ENCODE measurements around the gene GCNA. TPM values are rescaled to one million over a fixed set of nuclear protein-coding genes. Genes with fewer than 3 reads are reported as not detected.
"Not testable (repeated sequence)": the region's sequence is repeated elsewhere in the genome, so short reads cannot be mapped to it uniquely, and the experiment has no call there.

The GCNA gene
- polyA plus RNA-seq, 3 donors from 2014 or later: 0.63 to 1.8 (median 1.3) TPM

- Mint-ChIP-seq H3K4me1 (peaks cover 1 to 4% of the 10 kb centered on the region in 2 donors), H3K27me3 (ENCODE audit: low read depth in 3 of 3) (peaks cover 2 to 21% (median 7%) of the 10 kb centered on the region in 3 donors), H3K4me3 (no peak overlapping the region), H3K36me3 (peaks cover 3 to 18% (median 3%) of the 10 kb centered on the region in 3 donors), H3K27ac (peak overlapping the region in 1 of 6 donors; percentile 55), H3K9me3 (no peaks in the 10 kb centered on the region)
- DNase-seq: no peak
These were observed 555 bp upstream of the GCNA start for GRCh38 chrX:71577682-71578081.

GRCh38 chrX:71579136-71579989 lies 1.1 kb downstream of the GCNA start:
- Mint-ChIP-seq H3K36me3 (peaks cover 0 to 12% (median 3%) of the 10 kb centered on the region in 3 donors), H3K4me1 (peaks cover 1 to 4% of the 10 kb centered on the region in 2 donors), H3K27ac (peak overlapping the region; percentile 27 to 83 (median 72)), H3K4me3 (no peak overlapping the region), H3K9me3 (no peaks in the 10 kb centered on the region), H3K27me3 (ENCODE audit: low read depth in 3 of 3) (peaks cover 2 to 16% (median 7%) of the 10 kb centered on the region in 3 donors)
- peak; percentile 34 to 49 (median 49) for DNase-seq

- peak overlapping the region in 3 of 6 donors; percentile 27 to 83 (median 71) for H3K27ac Mint-ChIP-seq
These were observed 1.7 kb downstream of the GCNA start for GRCh38 chrX:71579990-71580380.

GRCh38 chrX:71581210-71581609 lies 3.0 kb downstream of the GCNA start:
- no peak for DNase-seq
- H3K4me3 Mint-ChIP-seq: no peak overlapping the region
- peaks cover 2 to 12% (median 5%) of the 10 kb centered on the region in 3 donors for H3K27me3 Mint-ChIP-seq (ENCODE audit: low read depth in 3 of 3)
- H3K9me3 Mint-ChIP-seq: no peaks in the 10 kb centered on the region
- H3K4me1 Mint-ChIP-seq: peaks cover 1 to 2% of the 10 kb centered on the region in 2 donors
- peaks cover 0 to 6% (median 4%) of the 10 kb centered on the region in 3 donors for H3K36me3 Mint-ChIP-seq
- peak overlapping the region in 3 of 6 donors; percentile 17 to 61 (median 55) for H3K27ac Mint-ChIP-seq

More at GRCh38 chrX:71579990-71580380, 1.7 kb downstream of the GCNA start:
- Mint-ChIP-seq H3K9me3 (no peaks in the 10 kb centered on the region), H3K4me3 (no peak overlapping the region), H3K36me3 (peaks cover 0 to 8% (median 3%) of the 10 kb centered on the region in 3 donors), H3K4me1 (peaks cover 0 to 1% of the 10 kb centered on the region in 2 donors), H3K27me3 (ENCODE audit: low read depth in 3 of 3) (peaks cover 2 to 14% (median 5%) of the 10 kb centered on the region in 3 donors)
- DNase-seq: no peak

GRCh38 chrX:71586929-71587328 lies 8.7 kb downstream of the GCNA start:
- peaks cover 0 to 4% of the 10 kb centered on the region in 2 donors for H3K4me1 Mint-ChIP-seq
- peaks cover 0 to 2% (median 0%) of the 10 kb centered on the region in 3 donors for H3K27me3 Mint-ChIP-seq (ENCODE audit: low read depth in 3 of 3)
- no peak for DNase-seq
- H3K27ac Mint-ChIP-seq: peak overlapping the region in 4 of 6 donors; percentile 14 to 76 (median 21)
- no peak overlapping the region for H3K4me3 Mint-ChIP-seq
- peaks cover 0 to 3% (median 0%) of the 10 kb centered on the region in 3 donors for H3K36me3 Mint-ChIP-seq
- no peaks in the 10 kb centered on the region for H3K9me3 Mint-ChIP-seq

GRCh38 chrX:71593210-71593609 lies 15.0 kb downstream of the GCNA start:
- not testable (repeated sequence) for H3K27me3 Mint-ChIP-seq (ENCODE audit: low read depth in 3 of 3); H3K4me3 Mint-ChIP-seq; DNase-seq; H3K36me3 Mint-ChIP-seq; H3K27ac Mint-ChIP-seq; H3K9me3 Mint-ChIP-seq
- H3K4me1 Mint-ChIP-seq: peaks cover 8 to 13% of the 10 kb centered on the region in 2 donors

- H3K9me3 Mint-ChIP-seq: no peaks in the 10 kb centered on the region
These were observed 21.7 kb downstream of the GCNA start for GRCh38 chrX:71599965-71600364.

GRCh38 chrX:71603618-71604017 lies 25.4 kb downstream of the GCNA start:
- Mint-ChIP-seq H3K9me3 (no peaks in the 10 kb centered on the region), H3K4me3 (no peak overlapping the region), H3K27me3 (ENCODE audit: low read depth in 3 of 3) (peaks cover 0 to 2% (median 2%) of the 10 kb centered on the region in 3 donors), H3K36me3 (peaks cover 24 to 52% (median 31%) of the 10 kb centered on the region in 3 donors), H3K4me1 (peaks cover 34 to 53% of the 10 kb centered on the region in 2 donors), H3K27ac (peak overlapping the region in 4 of 6 donors; percentile 49 to 81 (median 62))
- DNase-seq: no peak

More at GRCh38 chrX:71599965-71600364, 21.7 kb downstream of the GCNA start:
- no peak for DNase-seq
- Mint-ChIP-seq H3K36me3 (peaks cover 19 to 32% (median 23%) of the 10 kb centered on the region in 3 donors), H3K4me1 (peaks cover 8 to 29% of the 10 kb centered on the region in 2 donors), H3K27ac (peak overlapping the region in 3 of 6 donors; percentile 60 to 78 (median 63)), H3K4me3 (no peak overlapping the region), H3K27me3 (ENCODE audit: low read depth in 3 of 3) (peaks cover 0 to 6% (median 6%) of the 10 kb centered on the region in 3 donors)

- H3K4me3 Mint-ChIP-seq: no peak overlapping the region
- H3K4me1 Mint-ChIP-seq: peaks cover 39 to 58% of the 10 kb centered on the region in 2 donors
- H3K27ac Mint-ChIP-seq: peak overlapping the region; percentile 17 to 77 (median 56)
- peaks cover 0 to 2% (median 2%) of the 10 kb centered on the region in 3 donors for H3K27me3 Mint-ChIP-seq (ENCODE audit: low read depth in 3 of 3)
- H3K9me3 Mint-ChIP-seq: no peaks in the 10 kb centered on the region
- DNase-seq: no peak
- peaks cover 24 to 56% (median 36%) of the 10 kb centered on the region in 3 donors for H3K36me3 Mint-ChIP-seq
These were observed 25.9 kb downstream of the GCNA start for GRCh38 chrX:71604141-71604540.

- H3K36me3 Mint-ChIP-seq: peaks cover 22 to 60% (median 38%) of the 10 kb centered on the region in 3 donors
These were observed 26.7 kb downstream of the GCNA start for GRCh38 chrX:71604796-71605568.

GRCh38 chrX:71606536-71607216 lies 28.4 kb downstream of the GCNA start:
- Mint-ChIP-seq H3K36me3 (peaks cover 29 to 68% (median 47%) of the 10 kb centered on the region in 3 donors), H3K27ac (peak overlapping the region; percentile 89 to 98 (median 93)), H3K9me3 (no peaks in the 10 kb centered on the region), H3K4me3 (peak overlapping the region; percentile 53 to 75 (median 67)), H3K4me1 (peaks cover 51 to 76% of the 10 kb centered on the region in 2 donors), H3K27me3 (ENCODE audit: low read depth in 3 of 3) (peaks cover 0 to 5% (median 5%) of the 10 kb centered on the region in 3 donors)
- peak; percentile 76 to 80 (median 80) for DNase-seq

More at GRCh38 chrX:71604796-71605568, 26.7 kb downstream of the GCNA start:
- Mint-ChIP-seq H3K4me3 (no peak overlapping the region), H3K9me3 (no peaks in the 10 kb centered on the region), H3K4me1 (peaks cover 45 to 64% of the 10 kb centered on the region in 2 donors), H3K27ac (peak overlapping the region; percentile 12 to 98 (median 78)), H3K27me3 (ENCODE audit: low read depth in 3 of 3) (peaks cover 0 to 2% (median 2%) of the 10 kb centered on the region in 3 donors)
- DNase-seq: no peak

GRCh38 chrX:71607488-71607887 lies 29.3 kb downstream of the GCNA start:
- peaks cover 0 to 5% (median 5%) of the 10 kb centered on the region in 3 donors for H3K27me3 Mint-ChIP-seq (ENCODE audit: low read depth in 3 of 3)
- peak overlapping the region; percentile 89 to 98 (median 93) for H3K27ac Mint-ChIP-seq
- H3K4me1 Mint-ChIP-seq: peaks cover 51 to 76% of the 10 kb centered on the region in 2 donors
- no peaks in the 10 kb centered on the region for H3K9me3 Mint-ChIP-seq
- no peak for DNase-seq
- peaks cover 29 to 67% (median 48%) of the 10 kb centered on the region in 3 donors for H3K36me3 Mint-ChIP-seq
- peak overlapping the region; percentile 10 to 75 (median 67) for H3K4me3 Mint-ChIP-seq

Data from immature natural killer cell (primary cell).